ENCODE results near the gene FBLN7. TPM values are rescaled to one million over a fixed set of nuclear protein-coding genes. Genes with fewer than 3 reads are reported as not detected.

The FBLN7 gene
- total RNA-seq, 1 experiment from 2014 or later = 0.70 TPM

- H3K4me2 ChIP-seq = no peak overlapping the region
- peaks cover 6% of the 10 kb centered on the region for H3K9me3 ChIP-seq (ENCODE audit: insufficient read depth, low read depth)
- peaks cover 15% of the 10 kb centered on the region; the same call in 1 of the 2 replicates for H3K36me3 ChIP-seq (ENCODE audit: low read depth)
- H3F3A ChIP-seq (ENCODE audit: insufficient read depth, low read depth) = no peaks in the 10 kb centered on the region; the same call in 1 of the 2 replicates
- DNase-seq = no peak
- TF ChIP-seq EZH2 (IDR thresholded peaks at IDR 0.05; ENCODE audit: low read depth) = no peak
- no peak for TF ChIP-seq CTCF (conservative IDR thresholded peaks at IDR 0.05)
- H4K20me1 ChIP-seq (ENCODE audit: insufficient read depth) = no peaks in the 10 kb centered on the region
- H3K9me2 ChIP-seq (ENCODE audit: insufficient read depth) = no peaks in the 10 kb centered on the region
- intact Hi-C loops (cut with micrococcal nuclease; ENCODE audit: unreplicated experiment) = no loop called here
- BruUV-seq (replicated peaks) = no TSS peak
- H3K27me3 ChIP-seq (ENCODE audit: insufficient read depth, low read depth) = no peaks in the 10 kb centered on the region
- no peaks in the 10 kb centered on the region for H3K4me1 ChIP-seq (replicated peaks; ENCODE audit: insufficient read depth)
- POLR2A ChIA-PET (ENCODE audit: unreplicated experiment) = no interaction called here
- no peak overlapping the region for H3K4me3 ChIP-seq
- no peaks in the 10 kb centered on the region for H3K79me2 ChIP-seq (ENCODE audit: low read depth)
- CTCF ChIA-PET = no interaction called here
- H3K27ac ChIP-seq = no peak overlapping the region
- no peak overlapping the region for H2AFZ ChIP-seq
These were observed 82.0 kb downstream of the FBLN7 start for GRCh38 chr2:112220186-112220585.

GRCh38 chr2:112220831-112221230 is 82.6 kb downstream of the FBLN7 start:
- H4K20me1 ChIP-seq (ENCODE audit: insufficient read depth) = no peaks in the 10 kb centered on the region
- H3K4me3 ChIP-seq = no peak overlapping the region
- no peaks in the 10 kb centered on the region; the same call in 1 of the 2 replicates for H3F3A ChIP-seq (ENCODE audit: insufficient read depth, low read depth)
- H2AFZ ChIP-seq = no peak overlapping the region
- TF ChIP-seq EZH2 (IDR thresholded peaks at IDR 0.05; ENCODE audit: low read depth) (no peak), CTCF (conservative IDR thresholded peaks at IDR 0.05) (no peak)
- H3K27me3 ChIP-seq (ENCODE audit: insufficient read depth, low read depth) = no peaks in the 10 kb centered on the region
- no peaks in the 10 kb centered on the region for H3K4me1 ChIP-seq (replicated peaks; ENCODE audit: insufficient read depth)
- no peak for DNase-seq
- H3K79me2 ChIP-seq (ENCODE audit: low read depth) = no peaks in the 10 kb centered on the region
- peaks cover 15% of the 10 kb centered on the region; the same call in 1 of the 2 replicates for H3K36me3 ChIP-seq (ENCODE audit: low read depth)
- H3K9me2 ChIP-seq (ENCODE audit: insufficient read depth) = no peaks in the 10 kb centered on the region
- ChIA-PET CTCF (no interaction called here), POLR2A (ENCODE audit: unreplicated experiment) (no interaction called here)
- no peak overlapping the region for H3K4me2 ChIP-seq
- BruUV-seq (replicated peaks) = no TSS peak
- no peak overlapping the region for H3K27ac ChIP-seq
- intact Hi-C loops (cut with micrococcal nuclease; ENCODE audit: unreplicated experiment) = no loop called here
- peaks cover 6% of the 10 kb centered on the region for H3K9me3 ChIP-seq (ENCODE audit: insufficient read depth, low read depth)

- Histone ChIP-seq H3F3A (ENCODE audit: insufficient read depth, low read depth) (no peaks in the 10 kb centered on the region), H2AFZ (no peak overlapping the region), H3K79me2 (ENCODE audit: low read depth) (no peaks in the 10 kb centered on the region), H3K4me1 (replicated peaks; ENCODE audit: insufficient read depth) (no peaks in the 10 kb centered on the region), H3K4me3 (no peak overlapping the region), H3K4me2 (no peak overlapping the region), H3K27me3 (ENCODE audit: insufficient read depth, low read depth) (no peaks in the 10 kb centered on the region), H3K9me3 (ENCODE audit: insufficient read depth, low read depth) (no peaks in the 10 kb centered on the region), H3K27ac (no peak overlapping the region), H4K20me1 (ENCODE audit: insufficient read depth) (no peaks in the 10 kb centered on the region), H3K9me2 (ENCODE audit: insufficient read depth) (no peaks in the 10 kb centered on the region), H3K36me3 (ENCODE audit: low read depth) (peaks cover 13% of the 10 kb centered on the region; the same call in 1 of the 2 replicates)
- no peak for DNase-seq
- no peak for TF ChIP-seq CTCF (conservative IDR thresholded peaks at IDR 0.05)
- no peak for TF ChIP-seq EZH2 (IDR thresholded peaks at IDR 0.05; ENCODE audit: low read depth)
- no TSS peak for BruUV-seq (replicated peaks)
- CTCF ChIA-PET = no interaction called here
- POLR2A ChIA-PET (ENCODE audit: unreplicated experiment) = no interaction called here
- intact Hi-C loops (cut with micrococcal nuclease; ENCODE audit: unreplicated experiment) = no loop called here
These were observed 91.2 kb downstream of the FBLN7 start for GRCh38 chr2:112229348-112229747.

All from PC-9 (cell line).